Glutamatergic neuron (in vitro differentiated cells): ENCODE measurements around the gene SMIM29. TPM values are rescaled to one million over a fixed set of nuclear protein-coding genes. Genes with fewer than 3 reads are reported as not detected.

ENCODE experiments used
- DNase-seq: peaks from one replicate; pipeline ENCODE4 v3.0.0; 2022
- H3K27ac Mint-ChIP-seq: one replicate; pipeline ENCODE4 v1.8.0; 2020; ENCODE audit warnings: mild to moderate bottlenecking, mixed read lengths, inconsistent platforms; ENCODE audit not compliant: unreplicated experiment
- H3K27me3 Mint-ChIP-seq: one replicate; pipeline ENCODE4 v1.8.0; 2020; ENCODE audit warnings: mild to moderate bottlenecking, moderate library complexity, mixed read lengths, inconsistent platforms; ENCODE audit not compliant: unreplicated experiment
- H3K36me3 Mint-ChIP-seq: one replicate; pipeline ENCODE4 v1.8.0; 2020; ENCODE audit warnings: mild to moderate bottlenecking, mixed read lengths, inconsistent platforms; ENCODE audit not compliant: unreplicated experiment
- H3K4me1 Mint-ChIP-seq: one replicate; pipeline ENCODE4 v1.8.0; 2020; ENCODE audit warnings: mild to moderate bottlenecking, low read depth, mixed read lengths, inconsistent platforms; ENCODE audit not compliant: unreplicated experiment
- H3K4me3 Mint-ChIP-seq: one replicate; pipeline ENCODE4 v1.8.0; 2020; ENCODE audit warnings: mild to moderate bottlenecking, mixed read lengths, inconsistent platforms; ENCODE audit not compliant: unreplicated experiment
- H3K9me3 Mint-ChIP-seq: one replicate; pipeline ENCODE4 v1.8.0; 2020; ENCODE audit warnings: mild to moderate bottlenecking, moderate library complexity, mixed read lengths, inconsistent platforms; ENCODE audit not compliant: unreplicated experiment
- total RNA-seq: library from RNA; stranded (reverse); fragmentation: NEBNext Ultra II Directional; extraction: Animal tissue kit (Norgen Biotek cat#: 25700); gene quantifications from one replicate; pipeline ENCODE4 v1.2.1, GENCODE V29; 2021; ENCODE audit not compliant: unreplicated experiment
- TF ChIP-seq, protein P1 (sequence below): fragments of 200-600 bp; sonication (generic); IDR thresholded peaks from one replicate; pipeline ENCODE4 v1.5.0; 2021; ENCODE audit not compliant: partially characterized antibody, unreplicated experiment

The SMIM29 gene
- total RNA-seq, 1 donor from 2014 or later, result 54.7 TPM

DNA sequence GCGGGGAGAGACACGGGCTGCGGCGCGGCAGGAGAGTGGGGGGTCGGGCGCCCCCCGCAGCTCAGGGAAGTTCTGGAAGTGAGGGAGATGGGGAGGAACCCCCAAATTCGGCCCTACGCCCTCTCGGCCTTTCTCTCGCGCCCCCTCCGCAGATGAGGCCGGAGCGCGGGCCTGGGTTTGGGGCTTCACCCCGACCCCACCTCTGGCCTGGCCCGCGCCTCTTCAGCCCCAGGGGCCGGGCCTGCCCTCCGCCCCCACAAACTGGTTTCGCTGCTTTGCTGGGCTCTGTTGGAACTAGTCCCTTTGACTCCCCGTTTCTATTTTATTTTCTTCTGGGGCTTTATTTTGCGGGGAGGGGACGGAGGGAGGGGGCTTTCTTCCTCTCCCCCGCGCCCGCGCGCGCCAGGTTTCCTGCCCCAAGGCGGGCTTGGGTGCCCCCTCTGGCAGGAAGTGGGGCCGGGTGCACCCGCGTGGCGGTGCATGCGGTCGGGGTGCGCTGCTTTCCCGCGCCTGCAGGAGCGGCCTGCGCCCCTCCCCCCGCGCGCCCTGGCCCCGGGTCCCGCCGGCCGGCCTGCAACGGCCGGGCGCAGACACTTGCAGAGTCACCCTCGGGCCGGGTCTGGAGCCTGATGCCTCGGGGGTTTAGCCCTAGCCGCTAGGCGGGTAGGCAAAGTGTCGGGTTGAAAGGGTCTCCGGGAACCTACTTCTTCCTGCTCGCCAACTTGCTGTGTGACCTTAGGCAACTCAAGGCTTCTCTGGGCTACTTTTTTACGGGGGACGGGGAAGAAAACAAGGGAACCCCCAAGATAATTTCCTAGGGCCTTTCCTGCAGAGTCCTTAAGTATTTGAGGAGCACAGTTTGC lies 10.9 kb downstream of the SMIM29 start:
- TF ChIP-seq, protein P1, sequence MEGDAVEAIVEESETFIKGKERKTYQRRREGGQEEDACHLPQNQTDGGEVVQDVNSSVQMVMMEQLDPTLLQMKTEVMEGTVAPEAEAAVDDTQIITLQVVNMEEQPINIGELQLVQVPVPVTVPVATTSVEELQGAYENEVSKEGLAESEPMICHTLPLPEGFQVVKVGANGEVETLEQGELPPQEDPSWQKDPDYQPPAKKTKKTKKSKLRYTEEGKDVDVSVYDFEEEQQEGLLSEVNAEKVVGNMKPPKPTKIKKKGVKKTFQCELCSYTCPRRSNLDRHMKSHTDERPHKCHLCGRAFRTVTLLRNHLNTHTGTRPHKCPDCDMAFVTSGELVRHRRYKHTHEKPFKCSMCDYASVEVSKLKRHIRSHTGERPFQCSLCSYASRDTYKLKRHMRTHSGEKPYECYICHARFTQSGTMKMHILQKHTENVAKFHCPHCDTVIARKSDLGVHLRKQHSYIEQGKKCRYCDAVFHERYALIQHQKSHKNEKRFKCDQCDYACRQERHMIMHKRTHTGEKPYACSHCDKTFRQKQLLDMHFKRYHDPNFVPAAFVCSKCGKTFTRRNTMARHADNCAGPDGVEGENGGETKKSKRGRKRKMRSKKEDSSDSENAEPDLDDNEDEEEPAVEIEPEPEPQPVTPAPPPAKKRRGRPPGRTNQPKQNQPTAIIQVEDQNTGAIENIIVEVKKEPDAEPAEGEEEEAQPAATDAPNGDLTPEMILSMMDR, result peak; percentile 44
- peaks cover 18% of the 10 kb centered on the region for H3K4me1 Mint-ChIP-seq
- peak; percentile 71 for DNase-seq

GRCh38 chr6:34237316-34237721 lies 11.5 kb downstream of the SMIM29 start:
- Mint-ChIP-seq H3K4me3 (no peak overlapping the region), H3K27ac (no peak overlapping the region), H3K27me3 (peaks cover 3% of the 10 kb centered on the region), H3K36me3 (no peaks in the 10 kb centered on the region), H3K4me1 (peaks cover 16% of the 10 kb centered on the region), H3K9me3 (peaks cover 7% of the 10 kb centered on the region)
- TF ChIP-seq, protein P1, result no peak
- peak; percentile 63 for DNase-seq

More for the DNA sequence above, 10.9 kb downstream of the SMIM29 start:
- H3K27me3 Mint-ChIP-seq, result peaks cover 3% of the 10 kb centered on the region
- peak overlapping the region; percentile 86 for H3K4me3 Mint-ChIP-seq
- peak overlapping the region; percentile 64 for H3K27ac Mint-ChIP-seq
- no peaks in the 10 kb centered on the region for H3K36me3 Mint-ChIP-seq
- peaks cover 7% of the 10 kb centered on the region for H3K9me3 Mint-ChIP-seq

GRCh38 chr6:34236443-34237315 lies 12.1 kb downstream of the SMIM29 start, which contains the start of gene HMGA1:
Gene HMGA1, plus strand, starts transcription at chr6:34236873. Its CDS starts 3,908 bp downstream, at chr6:34240781.
- Mint-ChIP-seq H3K4me3 (peak within 1 kb of the TSS; percentile 78), H3K4me1 (peaks cover 15% of the 10 kb centered on the region), H3K27me3 (peaks cover 7% of the 10 kb centered on the region), H3K27ac (peak within 1 kb of the TSS; percentile 86), H3K9me3 (peaks cover 7% of the 10 kb centered on the region), H3K36me3 (no peaks in the 10 kb centered on the region)
- TF ChIP-seq, protein P1, result peak; percentile 16
- peak; percentile 94 for DNase-seq

DNA sequence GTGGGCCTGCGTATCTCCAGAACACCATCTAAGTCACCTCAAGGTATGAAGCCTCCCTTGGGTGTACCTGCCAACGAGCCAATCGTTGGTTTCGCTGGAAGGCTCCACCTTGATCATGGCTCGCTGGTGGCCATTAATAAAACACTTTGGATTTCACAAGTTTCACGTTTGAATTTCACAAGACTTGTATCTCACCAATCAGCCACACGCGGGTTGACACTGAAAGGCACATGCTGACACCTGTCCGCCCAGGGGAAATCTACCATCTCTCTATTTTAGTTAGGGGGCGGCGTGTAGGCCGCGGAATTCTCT lies 12.7 kb downstream of the SMIM29 start:
- H3K9me3 Mint-ChIP-seq, result peaks cover 7% of the 10 kb centered on the region
- TF ChIP-seq, protein P1, result no peak
- DNase-seq, result no peak
- no peaks in the 10 kb centered on the region for H3K36me3 Mint-ChIP-seq
- peaks cover 7% of the 10 kb centered on the region for H3K27me3 Mint-ChIP-seq
- peak overlapping the region; percentile 78 for H3K4me3 Mint-ChIP-seq
- H3K27ac Mint-ChIP-seq, result peak overlapping the region; percentile 86
- peaks cover 15% of the 10 kb centered on the region for H3K4me1 Mint-ChIP-seq
